Hepatocyte (in vitro differentiated cells): ENCODE measurements around the gene GLA. TPM values are rescaled to one million over a fixed set of nuclear protein-coding genes. Genes with fewer than 3 reads are reported as not detected.
A peak's percentile ranks its signal among the peaks of the same experiment; 100 is the strongest.

Experiments
- DNase-seq: peaks from one replicate; pipeline ENCODE4 v3.0.0-alpha.2; 2016; ENCODE audit warnings: low spot score
- H2AFZ ChIP-seq: fragments of 200-600 bp; sonication (generic); 2 replicates; pipeline ENCODE4 v1.6.0; 2016; ENCODE audit warnings: antibody characterized with exemption, mild to moderate bottlenecking
- H3K27ac ChIP-seq: fragments of 200-600 bp; sonication (generic); 2 replicates; pipeline ENCODE4 v1.5.1; 2016; ENCODE audit warnings: mild to moderate bottlenecking
- H3K27me3 ChIP-seq: fragments of 200-600 bp; sonication (generic); 2 replicates; pipeline ENCODE4 v1.6.1; 2016
- H3K36me3 ChIP-seq: fragments of 200-600 bp; sonication (generic); replicated peaks from 2 replicates; pipeline ENCODE4 v1.5.1; 2016; ENCODE audit warnings: low read depth; ENCODE audit not compliant: insufficient read depth
- H3K4me1 ChIP-seq: fragments of 200-600 bp; sonication (generic); 2 replicates; pipeline ENCODE4 v1.5.1; 2016; ENCODE audit warnings: mild to moderate bottlenecking, moderate library complexity; ENCODE audit not compliant: insufficient read depth
- H3K4me2 ChIP-seq: fragments of 200-600 bp; sonication (generic); 2 replicates; pipeline ENCODE4 v1.6.0; 2016
- H3K4me3 ChIP-seq: fragments of 200-600 bp; sonication (generic); 2 replicates; pipeline ENCODE4 v1.5.1; 2016; ENCODE audit warnings: mild to moderate bottlenecking
- H3K79me2 ChIP-seq: fragments of 200-600 bp; sonication (generic); 2 replicates; pipeline ENCODE4 v1.6.0; 2017; ENCODE audit warnings: mild to moderate bottlenecking
- H3K9me2 ChIP-seq: fragments of 200-600 bp; sonication (generic); replicated peaks from 2 replicates; pipeline ENCODE4 v1.6.0; 2017; ENCODE audit warnings: mild to moderate bottlenecking; ENCODE audit not compliant: insufficient read depth
- H3K9me3 ChIP-seq: fragments of 200-600 bp; sonication (generic); 2 replicates; pipeline ENCODE4 v1.5.1; 2016; ENCODE audit warnings: low read depth, mild to moderate bottlenecking
- H4K20me1 ChIP-seq: fragments of 200-600 bp; sonication (generic); 2 replicates; pipeline ENCODE4 v1.6.0; 2016; ENCODE audit warnings: mild to moderate bottlenecking; ENCODE audit not compliant: insufficient read depth, poor library complexity, severe bottlenecking
- CTCF ChIP-seq: fragments of 200-600 bp; sonication (generic); IDR thresholded peaks from 2 replicates; pipeline ENCODE4 v1.5.1; 2016; ENCODE audit warnings: antibody characterized with exemption, mild to moderate bottlenecking; ENCODE audit not compliant: poor library complexity
- EZH2 ChIP-seq: fragments of 200-600 bp; sonication (generic); IDR thresholded peaks from 2 replicates; pipeline ENCODE4 v1.6.1; 2016; ENCODE audit warnings: antibody characterized with exemption, mild to moderate bottlenecking, borderline replicate concordance
- EZH2phosphoT487 ChIP-seq: fragments of 200-600 bp; sonication (generic); IDR thresholded peaks from one replicate; pipeline ENCODE4 v1.6.1; 2018; ENCODE audit warnings: antibody characterized with exemption, mild to moderate bottlenecking, low read depth, moderate library complexity; ENCODE audit not compliant: unreplicated experiment, severe bottlenecking
- WGBS: methylation state at CpG from one replicate; pipeline ENCODE4 v1.1.6; 2016; ENCODE audit warnings: low lambda C conversion rate; ENCODE audit errors: missing lambda C conversion rate; 5-methylcytosine and 5-hydroxymethylcytosine counted together
- polyA plus RNA-seq: library from polyadenylated mRNA; unstranded; fragments of >200 nt; fragmentation: Nextera tagmentation; extraction: Ambion mirVana; gene quantifications from 2 replicates; pipeline ENCODE4 v1.2.1, GENCODE V29; 2016
- total RNA-seq: library from RNA; depleted of rRNA; stranded (reverse); fragments of >200 nt; gene quantifications from 2 replicates; pipeline ENCODE4 v1.2.3, GENCODE V29; 2014

GLA gene
- total and polyA plus RNA-seq, 2 experiments from 2014 or later: 86.4 to 134 TPM

DNA sequence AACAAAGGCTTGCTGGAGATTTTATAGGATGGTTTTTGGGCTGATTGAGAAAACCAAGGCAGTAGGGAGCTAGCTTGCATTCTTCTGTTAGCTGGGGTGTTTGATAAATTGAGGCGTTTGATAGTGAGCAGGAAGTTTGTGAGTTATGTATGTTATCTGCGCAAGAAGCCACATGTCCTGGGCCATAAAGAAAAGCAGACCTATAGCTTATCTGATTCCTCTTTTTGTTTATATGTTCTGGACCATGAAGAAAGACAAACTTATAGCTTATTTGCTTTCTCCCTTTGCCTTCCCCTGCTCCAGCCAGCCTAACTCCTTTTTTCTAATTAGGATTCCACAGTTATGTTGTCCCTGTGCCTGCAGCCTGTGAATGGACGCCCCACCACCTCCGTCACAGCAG is 9.5 kb upstream of the GLA start:
- TF ChIP-seq EZH2 (no peak), CTCF (no peak), EZH2phosphoT487 (no peak)
- WGBS: 58% methylated on average over 4 of the region's 4 CpGs
- Histone ChIP-seq H3K27ac (peak overlapping the region; percentile 97), H3K4me2 (peak overlapping the region; percentile 78), H3K36me3 (no peaks in the 10 kb centered on the region), H2AFZ (no peak overlapping the region), H3K4me3 (no peak overlapping the region), H3K9me2 (no peaks in the 10 kb centered on the region), H3K27me3 (no peaks in the 10 kb centered on the region), H3K4me1 (peaks cover 11% of the 10 kb centered on the region), H3K79me2 (peaks cover 11% of the 10 kb centered on the region), H4K20me1 (no peaks in the 10 kb centered on the region), H3K9me3 (no peaks in the 10 kb centered on the region)
- DNase-seq: no peak

GRCh38 chrX:101416691-101417090 is 9.0 kb upstream of the GLA start:
- peaks cover 11% of the 10 kb centered on the region for H3K4me1 ChIP-seq
- H3K27ac ChIP-seq: peak overlapping the region; percentile 97
- H3K4me2 ChIP-seq: peak overlapping the region; percentile 78

DNA sequence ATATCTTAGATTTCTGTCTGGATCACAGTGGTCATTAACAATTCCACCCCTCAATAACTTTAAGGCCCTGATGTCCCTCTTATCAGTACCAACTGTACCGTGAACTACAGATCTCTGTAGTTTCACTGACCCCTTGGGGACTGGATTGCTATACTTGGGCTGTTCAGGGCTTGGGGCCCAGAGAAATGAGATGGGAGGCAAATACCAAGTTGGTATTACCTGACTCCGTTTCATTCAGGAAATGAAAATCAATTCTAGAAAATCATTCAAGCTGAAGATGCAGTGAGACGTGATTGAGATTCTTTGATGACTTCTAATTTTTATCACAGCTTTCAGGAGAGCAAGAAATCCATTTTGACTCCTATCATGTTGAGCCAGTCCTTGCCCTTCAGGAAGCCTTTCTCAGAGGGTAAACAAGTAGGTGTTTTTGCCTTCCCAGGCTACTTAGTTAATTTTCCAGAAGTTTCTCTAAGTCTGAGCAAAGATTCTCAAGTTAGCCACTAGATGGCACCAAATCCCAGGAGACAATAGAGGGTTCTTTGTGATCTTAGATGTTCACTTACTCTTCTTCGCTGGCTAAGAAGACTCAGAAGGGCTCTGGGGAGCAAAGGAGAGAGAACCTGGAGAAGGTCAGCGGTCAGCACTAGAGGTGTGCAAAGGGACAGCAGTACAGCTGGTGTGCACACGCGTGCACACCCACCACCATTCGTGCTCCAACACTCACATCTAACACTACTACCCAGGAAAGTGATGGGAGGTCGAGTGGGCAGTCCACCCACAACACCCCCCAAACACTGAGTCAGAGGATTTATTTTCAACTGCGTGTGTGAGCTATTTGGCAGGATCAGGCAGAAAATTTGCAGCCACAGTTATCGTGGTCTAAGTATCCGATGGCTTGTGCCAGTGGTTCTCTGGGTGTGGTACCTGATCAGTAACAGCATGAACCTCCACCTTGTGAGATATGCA is 7.7 kb upstream of the GLA start:
- Histone ChIP-seq H3K4me3 (no peak overlapping the region), H3K4me2 (no peak overlapping the region), H3K4me1 (peaks cover 11% of the 10 kb centered on the region), H3K79me2 (peaks cover 28% of the 10 kb centered on the region), H3K9me2 (no peaks in the 10 kb centered on the region), H3K27me3 (no peaks in the 10 kb centered on the region), H3K36me3 (no peaks in the 10 kb centered on the region), H3K27ac (peak overlapping the region; percentile 43), H3K9me3 (no peaks in the 10 kb centered on the region), H2AFZ (no peak overlapping the region), H4K20me1 (peaks cover 3% of the 10 kb centered on the region)
- peak; percentile 70 for TF ChIP-seq CTCF
- TF ChIP-seq EZH2: no peak
- TF ChIP-seq EZH2phosphoT487: no peak
- 64% methylated on average over 12 of the region's 12 CpGs for WGBS
- peak; percentile 73 for DNase-seq

More at GRCh38 chrX:101416691-101417090, 9.0 kb upstream of the GLA start:
- 65% methylated on average over 7 of the region's 7 CpGs for WGBS
- no peak for DNase-seq
- H3K9me3 ChIP-seq: no peaks in the 10 kb centered on the region
- TF ChIP-seq CTCF (no peak), EZH2phosphoT487 (no peak), EZH2 (no peak)
- no peaks in the 10 kb centered on the region for H3K9me2 ChIP-seq
- H4K20me1 ChIP-seq: no peaks in the 10 kb centered on the region
- H2AFZ ChIP-seq: no peak overlapping the region
- no peaks in the 10 kb centered on the region for H3K27me3 ChIP-seq
- no peaks in the 10 kb centered on the region for H3K36me3 ChIP-seq
- H3K79me2 ChIP-seq: peaks cover 16% of the 10 kb centered on the region
- H3K4me3 ChIP-seq: no peak overlapping the region
